Fibroblast of the aortic adventitia (primary cell): ENCODE data around the gene MED17. TPM values are rescaled to one million over a fixed set of nuclear protein-coding genes. Genes with fewer than 3 reads are reported as not detected.
"Not testable (repeated sequence)": the region's sequence is repeated elsewhere in the genome, so short reads cannot be mapped to it uniquely, and the experiment has no call there.

ENCODE experiments used
- DNase-seq: peaks from one replicate; pipeline ENCODE4 v3.0.0-alpha.2; 2010; ENCODE audit warnings: low read depth
- H3K4me3 ChIP-seq: 2 replicates; pipeline ENCODE4 v1.5.1; 2011; ENCODE audit warnings: low read depth, mild to moderate bottlenecking, control low read depth, low read length, moderate library complexity
- total RNA-seq: library from RNA; depleted of rRNA; stranded (reverse); fragments of >200 nt; gene quantifications from 2 replicates; pipeline ENCODE4 v1.2.3, GENCODE V29; 2012; ENCODE audit warnings: low replicate concordance
- TF ChIP-seq, protein P1 (sequence below): IDR thresholded peaks from 2 replicates; pipeline ENCODE4 v1.5.1; 2011; ENCODE audit warnings: mild to moderate bottlenecking, low read length, control low read depth, inconsistent platforms; ENCODE audit not compliant: insufficient read depth

MED17 gene
- total RNA-seq, 1 donor: 30.3 TPM

DNA sequence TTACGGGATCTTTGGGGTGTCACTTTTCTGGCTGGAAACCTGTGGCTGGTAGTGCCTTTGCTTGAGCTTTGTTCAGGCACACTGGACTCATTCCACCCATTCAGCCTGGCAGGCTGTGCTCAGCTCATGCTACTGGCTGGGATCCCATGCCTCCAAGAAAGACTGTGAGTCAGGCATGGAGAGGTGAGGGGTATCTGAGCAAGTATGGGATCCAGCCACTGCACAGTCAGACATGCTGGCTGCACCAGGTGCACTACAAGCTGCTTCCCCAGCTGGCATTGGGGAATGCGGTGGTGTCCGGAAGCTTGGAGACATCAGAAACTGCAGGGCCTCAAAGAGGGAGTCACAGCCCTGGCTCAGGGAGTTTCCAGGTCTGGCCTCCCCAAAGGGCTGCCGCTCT lies 12.0 kb upstream of the MED17 start:
- DNase-seq: no peak
- H3K4me3 ChIP-seq: no peak overlapping the region
- TF ChIP-seq, protein P1, sequence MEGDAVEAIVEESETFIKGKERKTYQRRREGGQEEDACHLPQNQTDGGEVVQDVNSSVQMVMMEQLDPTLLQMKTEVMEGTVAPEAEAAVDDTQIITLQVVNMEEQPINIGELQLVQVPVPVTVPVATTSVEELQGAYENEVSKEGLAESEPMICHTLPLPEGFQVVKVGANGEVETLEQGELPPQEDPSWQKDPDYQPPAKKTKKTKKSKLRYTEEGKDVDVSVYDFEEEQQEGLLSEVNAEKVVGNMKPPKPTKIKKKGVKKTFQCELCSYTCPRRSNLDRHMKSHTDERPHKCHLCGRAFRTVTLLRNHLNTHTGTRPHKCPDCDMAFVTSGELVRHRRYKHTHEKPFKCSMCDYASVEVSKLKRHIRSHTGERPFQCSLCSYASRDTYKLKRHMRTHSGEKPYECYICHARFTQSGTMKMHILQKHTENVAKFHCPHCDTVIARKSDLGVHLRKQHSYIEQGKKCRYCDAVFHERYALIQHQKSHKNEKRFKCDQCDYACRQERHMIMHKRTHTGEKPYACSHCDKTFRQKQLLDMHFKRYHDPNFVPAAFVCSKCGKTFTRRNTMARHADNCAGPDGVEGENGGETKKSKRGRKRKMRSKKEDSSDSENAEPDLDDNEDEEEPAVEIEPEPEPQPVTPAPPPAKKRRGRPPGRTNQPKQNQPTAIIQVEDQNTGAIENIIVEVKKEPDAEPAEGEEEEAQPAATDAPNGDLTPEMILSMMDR: no peak

DNA sequence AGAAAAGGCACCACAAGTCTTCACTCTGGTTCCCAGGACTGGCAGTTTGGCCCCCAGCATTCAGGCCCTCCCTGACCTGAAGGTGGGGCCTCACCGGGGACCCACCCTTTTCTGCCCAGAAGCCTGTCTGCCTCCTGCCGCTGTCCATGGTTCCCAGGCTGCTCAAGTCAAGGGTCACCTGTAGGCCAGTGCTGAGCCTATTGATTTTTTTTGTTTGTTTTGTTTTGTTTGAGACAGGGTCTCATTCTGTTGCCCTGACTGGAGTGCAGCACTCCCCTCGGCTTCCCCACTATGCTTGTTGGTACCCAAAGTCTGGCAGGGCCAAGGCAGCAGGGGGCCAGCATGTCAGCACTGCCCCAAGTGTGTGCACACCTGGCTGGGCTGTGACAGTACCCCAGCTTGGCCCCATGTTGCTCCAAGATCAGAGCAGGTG lies 11.0 kb upstream of the MED17 start:
- DNase-seq: no peak
- H3K4me3 ChIP-seq: no peak overlapping the region
- TF ChIP-seq, protein P1: no peak

DNA sequence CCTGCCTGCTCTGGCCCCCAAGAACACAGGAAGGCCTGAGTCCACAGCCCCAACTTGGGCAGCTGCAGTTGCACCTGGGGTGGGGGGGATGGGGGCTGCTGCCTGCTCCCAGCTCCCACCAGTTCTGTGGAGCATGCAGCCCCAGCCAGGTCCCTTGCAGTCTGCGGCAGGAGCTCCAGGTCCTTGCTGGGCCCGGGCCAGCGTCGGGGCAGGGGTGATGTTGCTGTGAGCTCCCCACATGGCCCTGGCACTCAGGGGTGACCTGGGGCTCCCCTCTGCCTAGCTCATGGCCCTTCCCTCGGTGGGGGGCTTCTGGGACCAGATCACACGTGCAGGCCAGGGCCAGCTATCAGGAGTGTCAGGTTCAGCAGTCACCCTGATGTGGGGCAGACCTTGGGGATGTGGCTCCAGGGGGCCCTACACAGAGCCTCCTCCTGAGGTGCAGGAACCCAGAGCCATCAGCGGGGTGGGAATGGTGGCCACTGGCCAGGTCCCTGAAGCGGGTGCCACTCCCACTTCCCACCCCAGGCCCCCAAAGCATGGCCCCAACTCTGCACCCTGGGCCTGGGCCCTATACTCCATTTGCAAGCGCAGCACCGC lies 10.4 kb upstream of the MED17 start:
- DNase-seq: no peak
- TF ChIP-seq, protein P1: no peak
- H3K4me3 ChIP-seq: no peak overlapping the region

DNA sequence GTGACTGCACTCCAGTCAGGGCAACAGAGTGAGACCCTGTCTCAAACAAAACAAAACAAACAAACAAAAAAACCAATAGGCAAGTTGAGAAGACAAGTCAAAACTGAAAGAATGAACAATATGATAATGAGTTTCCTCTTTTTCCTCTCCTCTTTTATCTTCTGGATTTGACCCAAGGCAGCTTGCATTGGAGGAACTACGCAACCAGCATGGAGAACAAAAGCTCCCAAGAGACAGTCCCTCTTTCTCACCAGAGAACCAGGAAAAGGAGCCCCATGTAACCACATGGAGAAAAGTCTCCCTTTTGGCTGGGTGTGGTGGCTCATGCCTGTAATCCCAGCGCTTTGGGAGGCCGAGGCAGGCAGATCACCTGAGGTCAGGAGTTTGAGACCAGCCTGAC lies 9.5 kb upstream of the MED17 start:
- not testable (repeated sequence) for DNase-seq, H3K4me3 ChIP-seq

DNA sequence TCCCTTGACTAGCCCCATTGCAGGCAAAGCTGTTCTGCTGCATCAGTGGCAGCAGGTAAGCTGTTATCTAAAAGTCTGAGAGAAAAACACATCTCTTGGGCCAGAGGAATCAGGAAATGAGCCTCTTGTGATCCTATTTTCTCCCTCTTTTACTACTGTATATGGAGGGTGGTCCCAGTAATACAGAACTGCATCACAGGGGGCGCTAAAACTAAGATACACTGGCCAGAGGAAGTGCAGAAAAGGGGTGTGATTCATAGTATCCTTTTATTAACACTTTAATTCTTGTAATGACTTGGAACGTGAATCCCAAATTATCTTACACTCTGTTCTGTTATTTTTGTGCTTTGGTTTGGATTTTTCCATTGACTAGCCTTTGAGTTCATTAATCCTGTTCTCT lies 8.8 kb upstream of the MED17 start:
- TF ChIP-seq, protein P1: peak; percentile 17
- H3K4me3 ChIP-seq: no peak overlapping the region
- DNase-seq: no peak

DNA sequence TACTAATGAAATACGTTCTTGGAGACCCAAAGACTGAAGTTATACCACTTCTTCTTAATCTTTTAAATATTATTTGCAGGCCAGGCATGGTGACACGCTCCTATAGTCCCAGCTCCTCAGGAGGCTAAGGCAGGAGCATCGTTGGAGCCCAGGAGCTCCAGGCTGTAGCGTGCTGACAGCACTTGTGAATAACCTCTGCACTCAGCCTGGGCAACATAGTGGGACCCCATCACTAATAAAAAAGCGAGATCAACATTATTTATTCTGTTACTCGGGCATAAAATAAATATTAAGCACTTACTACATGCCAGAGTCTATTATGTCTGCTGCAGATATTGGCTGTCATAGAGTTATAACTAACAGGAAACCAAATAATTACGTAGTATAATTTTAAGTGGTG lies 720 bp upstream of the MED17 start:
- H3K4me3 ChIP-seq: peak overlapping the region; percentile 97
- DNase-seq: no peak
- TF ChIP-seq, protein P1: no peak

DNA sequence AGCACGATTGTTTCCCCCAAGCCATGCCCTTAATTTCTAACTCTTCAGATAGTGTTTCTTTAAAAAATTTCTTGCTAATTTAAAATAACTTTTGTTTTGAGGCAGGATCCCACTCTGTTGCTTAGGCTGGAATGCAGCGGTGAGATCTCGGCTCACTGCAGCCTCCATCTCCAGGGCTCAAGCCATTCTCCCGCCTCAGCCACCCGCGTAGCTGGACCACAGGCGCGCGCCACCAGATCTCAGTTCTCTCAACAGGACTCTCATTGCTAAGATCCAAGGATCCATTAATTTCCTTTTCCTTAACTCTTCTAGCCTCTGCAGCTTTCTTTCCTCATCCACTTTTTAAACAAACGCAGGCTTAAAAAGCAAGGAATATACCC lies 327 bp upstream of the MED17 start:
- DNase-seq: no peak
- TF ChIP-seq, protein P1: no peak
- peak overlapping the region; percentile 97 for H3K4me3 ChIP-seq
